Peyer's patch (tissue), 4 donors: ENCODE measurements around the gene CNTROB.

Experiments
- POLR2A ChIP-seq, 2 donors: fragments of 450-650 bp; IDR thresholded peaks; one replicate each; pipeline ENCODE4 v1.5.1; 2017; ENCODE audit warnings: antibody characterized with exemption in 2 of 2, mild to moderate bottlenecking in 2 of 2, moderate library complexity in 2 of 2
- TF ChIP-seq, protein P1 (sequence below), 6 experiments: fragments of 450-650 bp in 4 of 6; fragments of 200-600 bp in 2 of 6; sonication (generic) in 1 of 6; IDR thresholded peaks; one replicate each; pipeline ENCODE4 v1.5.1; 2017 to 2019; ENCODE audit warnings: antibody characterized with exemption in 6 of 6, mild to moderate bottlenecking in 3 of 6, moderate library complexity in 1 of 6

DNA sequence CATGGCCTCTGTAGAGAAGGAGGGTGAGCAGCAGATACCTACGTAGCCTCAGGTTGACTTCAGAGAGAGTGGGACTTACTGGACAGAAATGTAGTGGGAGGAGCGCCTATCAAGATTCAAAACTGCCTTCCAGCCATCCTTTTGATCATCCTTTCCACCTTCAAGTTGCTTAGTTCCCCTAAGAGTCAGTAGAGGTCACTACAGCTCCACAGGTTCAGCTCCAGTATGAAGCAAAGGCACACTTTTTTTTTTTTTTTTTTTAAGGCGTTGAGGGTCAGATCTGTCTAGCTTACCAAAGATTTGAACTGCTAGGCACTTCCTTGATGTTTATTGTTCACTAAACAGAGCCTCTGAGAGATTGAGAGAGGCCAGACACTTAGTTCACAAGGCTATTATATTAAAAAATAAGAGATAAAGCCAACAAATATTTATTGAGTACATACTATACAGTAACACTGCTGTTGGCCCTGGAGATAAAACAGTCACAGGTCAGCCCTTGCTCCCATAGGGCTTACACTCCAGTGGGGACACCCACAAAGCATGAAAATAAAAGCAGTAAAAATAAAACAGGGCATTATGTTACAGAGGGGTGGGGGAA is 19.0 kb upstream of the CNTROB start:
- TF ChIP-seq, protein P1, sequence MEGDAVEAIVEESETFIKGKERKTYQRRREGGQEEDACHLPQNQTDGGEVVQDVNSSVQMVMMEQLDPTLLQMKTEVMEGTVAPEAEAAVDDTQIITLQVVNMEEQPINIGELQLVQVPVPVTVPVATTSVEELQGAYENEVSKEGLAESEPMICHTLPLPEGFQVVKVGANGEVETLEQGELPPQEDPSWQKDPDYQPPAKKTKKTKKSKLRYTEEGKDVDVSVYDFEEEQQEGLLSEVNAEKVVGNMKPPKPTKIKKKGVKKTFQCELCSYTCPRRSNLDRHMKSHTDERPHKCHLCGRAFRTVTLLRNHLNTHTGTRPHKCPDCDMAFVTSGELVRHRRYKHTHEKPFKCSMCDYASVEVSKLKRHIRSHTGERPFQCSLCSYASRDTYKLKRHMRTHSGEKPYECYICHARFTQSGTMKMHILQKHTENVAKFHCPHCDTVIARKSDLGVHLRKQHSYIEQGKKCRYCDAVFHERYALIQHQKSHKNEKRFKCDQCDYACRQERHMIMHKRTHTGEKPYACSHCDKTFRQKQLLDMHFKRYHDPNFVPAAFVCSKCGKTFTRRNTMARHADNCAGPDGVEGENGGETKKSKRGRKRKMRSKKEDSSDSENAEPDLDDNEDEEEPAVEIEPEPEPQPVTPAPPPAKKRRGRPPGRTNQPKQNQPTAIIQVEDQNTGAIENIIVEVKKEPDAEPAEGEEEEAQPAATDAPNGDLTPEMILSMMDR (IDR thresholded peaks at IDR 0.05): peak; percentile 34 to 91 (median 76)
- no peak for TF ChIP-seq POLR2A (IDR thresholded peaks at IDR 0.05)
